Measurements from ENCODE around the gene JARID2. TPM values are rescaled to one million over a fixed set of nuclear protein-coding genes. Genes with fewer than 3 reads are reported as not detected.

Gene JARID2
- total and polyA plus RNA-seq, 3 donors from 2014 or later, result 36.1 to 60.8 (median 53.7) TPM

GRCh38 chr6:15340775-15341174 is 94.9 kb downstream of the JARID2 start:
- TF ChIP-seq, protein P1, sequence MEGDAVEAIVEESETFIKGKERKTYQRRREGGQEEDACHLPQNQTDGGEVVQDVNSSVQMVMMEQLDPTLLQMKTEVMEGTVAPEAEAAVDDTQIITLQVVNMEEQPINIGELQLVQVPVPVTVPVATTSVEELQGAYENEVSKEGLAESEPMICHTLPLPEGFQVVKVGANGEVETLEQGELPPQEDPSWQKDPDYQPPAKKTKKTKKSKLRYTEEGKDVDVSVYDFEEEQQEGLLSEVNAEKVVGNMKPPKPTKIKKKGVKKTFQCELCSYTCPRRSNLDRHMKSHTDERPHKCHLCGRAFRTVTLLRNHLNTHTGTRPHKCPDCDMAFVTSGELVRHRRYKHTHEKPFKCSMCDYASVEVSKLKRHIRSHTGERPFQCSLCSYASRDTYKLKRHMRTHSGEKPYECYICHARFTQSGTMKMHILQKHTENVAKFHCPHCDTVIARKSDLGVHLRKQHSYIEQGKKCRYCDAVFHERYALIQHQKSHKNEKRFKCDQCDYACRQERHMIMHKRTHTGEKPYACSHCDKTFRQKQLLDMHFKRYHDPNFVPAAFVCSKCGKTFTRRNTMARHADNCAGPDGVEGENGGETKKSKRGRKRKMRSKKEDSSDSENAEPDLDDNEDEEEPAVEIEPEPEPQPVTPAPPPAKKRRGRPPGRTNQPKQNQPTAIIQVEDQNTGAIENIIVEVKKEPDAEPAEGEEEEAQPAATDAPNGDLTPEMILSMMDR (IDR thresholded peaks at IDR 0.05), result no peak
- no peak for TF ChIP-seq POLR2A (IDR thresholded peaks at IDR 0.05)
- Histone ChIP-seq H3K4me1 (peaks cover 5% of the 10 kb centered on the region), H3K4me3 (no peak overlapping the region), H3K27me3 (no peaks in the 10 kb centered on the region), H3K36me3 (ENCODE audit: low read depth, missing control alignments) (no peaks in the 10 kb centered on the region), H3K9me3 (no peaks in the 10 kb centered on the region), H3K27ac (no peak overlapping the region)
- no peak for DNase-seq
- 55 to 62% methylated on average over 4 of the region's 4 CpGs for WGBS, 2 donors
- intact Hi-C loops (cut with DNase I; ENCODE audit: low total_unique reads), result no loop called here

- WGBS, 2 donors, result 83 to 87% methylated on average over 3 of the region's 3 CpGs
- no peaks in the 10 kb centered on the region for H3K27me3 ChIP-seq
- peaks cover 5% of the 10 kb centered on the region for H3K4me1 ChIP-seq
- no peaks in the 10 kb centered on the region for H3K36me3 ChIP-seq (ENCODE audit: low read depth, missing control alignments)
- H3K4me3 ChIP-seq, result no peak overlapping the region
- DNase-seq, result no peak
- H3K9me3 ChIP-seq, result no peaks in the 10 kb centered on the region
- H3K27ac ChIP-seq, result no peak overlapping the region
- intact Hi-C loops (cut with DNase I; ENCODE audit: low total_unique reads), result no loop called here
- TF ChIP-seq, protein P1 (IDR thresholded peaks at IDR 0.05), result no peak
- no peak for TF ChIP-seq POLR2A (IDR thresholded peaks at IDR 0.05)
These were observed 95.6 kb downstream of the JARID2 start for GRCh38 chr6:15341311-15342001.

DNA sequence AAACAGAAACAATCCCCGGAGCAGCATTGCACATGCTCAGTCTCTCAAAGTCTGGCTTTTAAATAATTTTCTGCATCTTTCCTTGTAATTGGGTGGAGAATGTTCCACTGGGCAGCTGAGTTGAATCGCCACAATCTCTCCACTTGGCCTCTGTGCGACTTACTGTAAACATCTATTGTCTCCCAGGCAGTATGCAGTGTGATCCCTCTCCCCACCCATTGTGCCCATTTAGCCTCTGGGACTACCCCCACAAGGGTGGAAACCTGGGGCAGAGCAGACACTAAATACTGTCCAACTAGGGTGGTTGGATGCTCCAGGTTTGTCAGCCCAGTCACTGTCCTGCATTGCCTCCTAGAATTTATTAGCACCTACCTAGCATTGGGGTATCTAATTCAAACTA is 96.2 kb downstream of the JARID2 start:
- 95 to 96% methylated on average over 3 of the region's 3 CpGs for WGBS, 2 donors
- peaks cover 5% of the 10 kb centered on the region for H3K4me1 ChIP-seq
- no peak for DNase-seq
- H3K27me3 ChIP-seq, result no peaks in the 10 kb centered on the region
- no peak for TF ChIP-seq POLR2A (IDR thresholded peaks at IDR 0.05)
- H3K27ac ChIP-seq, result no peak overlapping the region
- no peaks in the 10 kb centered on the region for H3K36me3 ChIP-seq (ENCODE audit: low read depth, missing control alignments)
- no peak overlapping the region for H3K4me3 ChIP-seq
- intact Hi-C loops (cut with DNase I; ENCODE audit: low total_unique reads), result no loop called here
- no peaks in the 10 kb centered on the region for H3K9me3 ChIP-seq

DNA sequence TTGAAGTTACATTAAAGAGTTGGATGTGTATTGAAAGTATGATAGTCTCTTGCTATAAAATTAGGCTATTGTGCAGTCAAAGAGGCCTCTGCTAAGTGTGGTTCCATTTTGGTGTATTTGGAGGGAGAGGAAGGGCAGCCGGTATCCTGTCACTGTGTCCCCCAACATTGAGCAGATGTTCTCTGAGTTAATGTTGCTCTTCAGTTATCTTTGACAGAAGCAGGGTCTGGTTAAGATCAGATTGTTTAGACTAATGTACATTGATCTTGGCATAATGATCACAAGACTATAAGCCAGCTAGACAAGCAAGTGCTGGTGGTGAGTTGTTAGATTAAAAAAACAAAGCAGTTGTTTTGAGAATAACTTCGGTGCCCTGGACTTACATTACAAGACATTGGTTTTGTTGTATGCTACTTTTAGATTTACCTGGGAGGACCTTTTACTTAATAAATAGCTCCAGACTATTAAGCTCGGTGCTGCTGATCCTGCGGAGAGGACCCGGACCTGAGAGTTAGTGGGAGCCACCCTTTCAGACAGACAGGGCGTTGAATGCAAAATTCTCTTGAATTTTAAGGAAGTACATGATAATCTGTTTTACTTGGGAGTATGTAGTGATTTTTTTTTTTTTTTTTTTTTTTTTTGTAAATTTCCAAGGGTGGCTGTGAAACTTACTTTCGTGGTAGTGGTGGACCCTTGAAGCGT is 97.8 kb downstream of the JARID2 start:
- no peaks in the 10 kb centered on the region for H3K27me3 ChIP-seq
- 77 to 89% methylated on average over 8 of the region's 8 CpGs for WGBS, 2 donors
- no peak for DNase-seq
- no peaks in the 10 kb centered on the region for H3K36me3 ChIP-seq (ENCODE audit: low read depth, missing control alignments)
- H3K4me3 ChIP-seq, result no peak overlapping the region
- TF ChIP-seq, protein P1 (IDR thresholded peaks at IDR 0.05), result no peak
- no peak for TF ChIP-seq POLR2A (IDR thresholded peaks at IDR 0.05)
- intact Hi-C loops (cut with DNase I; ENCODE audit: low total_unique reads), result no loop called here
- H3K27ac ChIP-seq, result no peak overlapping the region
- peaks cover 5% of the 10 kb centered on the region for H3K4me1 ChIP-seq
- no peaks in the 10 kb centered on the region for H3K9me3 ChIP-seq

DNA sequence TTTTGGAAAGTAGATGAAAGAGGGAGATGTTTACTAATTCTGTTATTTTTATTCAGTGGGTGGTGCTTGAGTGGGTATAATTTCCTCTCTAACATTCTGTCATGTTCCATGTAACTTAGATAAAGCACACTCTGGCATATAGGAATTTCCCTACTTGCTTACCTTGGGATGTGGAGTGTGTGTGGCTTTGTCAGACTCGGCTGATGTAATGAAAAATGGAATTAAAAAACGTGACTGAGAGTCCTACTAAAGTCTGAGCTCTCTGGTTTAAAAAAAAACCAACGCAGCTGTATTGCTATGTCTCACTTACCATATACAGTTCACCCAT is 98.3 kb downstream of the JARID2 start:
- no peak for DNase-seq
- Histone ChIP-seq H3K4me3 (no peak overlapping the region), H3K4me1 (peaks cover 5% of the 10 kb centered on the region), H3K27ac (no peak overlapping the region), H3K36me3 (ENCODE audit: low read depth, missing control alignments) (no peaks in the 10 kb centered on the region), H3K27me3 (no peaks in the 10 kb centered on the region), H3K9me3 (no peaks in the 10 kb centered on the region)
- TF ChIP-seq POLR2A (IDR thresholded peaks at IDR 0.05), result no peak
- TF ChIP-seq, protein P1 (IDR thresholded peaks at IDR 0.05), result no peak
- intact Hi-C loops (cut with DNase I; ENCODE audit: low total_unique reads), result no loop called here
- WGBS, 2 donors, result 76 to 79% methylated on average over 3 of the region's 3 CpGs

Data from testis (tissue), 3 donors.